HepG2 (cell line): ENCODE measurements around the gene EIF4EBP3. TPM values are rescaled to one million over a fixed set of nuclear protein-coding genes. Genes with fewer than 3 reads are reported as not detected.

Experiments
- NCOA5 ChIP-seq: sonication (generic); formaldehyde crosslinking; IDR thresholded peaks from 2 replicates; pipeline ENCODE4 v1.4.0; 2020; ENCODE audit warnings: missing genetic modification reagents
- NCOR1 ChIP-seq: fragments of 200-600 bp; sonication (generic); IDR thresholded peaks from 2 replicates; pipeline ENCODE4 v1.7.0; 2017; ENCODE audit warnings: antibody characterized with exemption, low read length, borderline replicate concordance
- NFYB ChIP-seq: sonication (generic); formaldehyde crosslinking; IDR thresholded peaks from 2 replicates; pipeline ENCODE4 v1.4.0; 2020; ENCODE audit warnings: missing genetic modification reagents
- NKX3-1 ChIP-seq: sonication (generic); formaldehyde crosslinking; IDR thresholded peaks from 2 replicates; pipeline ENCODE4 v1.5.0; 2020; ENCODE audit warnings: missing genetic modification reagents
- PCBP2 ChIP-seq: fragments of 200-400 bp; formaldehyde crosslinking; optimal IDR thresholded peaks from 2 replicates; pipeline ENCODE3; 2018; ENCODE audit warnings: low read length, low read depth; ENCODE audit not compliant: poor library complexity, severe bottlenecking
- RAD51 ChIP-seq: fragments of 450-650 bp; IDR thresholded peaks from 2 replicates; pipeline ENCODE4 v1.6.1; 2016; ENCODE audit warnings: borderline replicate concordance
- TCF12 ChIP-seq, 2 experiments: fragments of 450-650 bp in 1 of 2; sonication (generic) in 1 of 2; formaldehyde crosslinking in 1 of 2; IDR thresholded peaks; 2 replicates each; pipeline versions ENCODE4 v1.6.1 to v1.8.0; 2017 to 2022; ENCODE audit warnings: antibody characterized with exemption in 1 of 2, mild to moderate bottlenecking in 1 of 2, missing genetic modification reagents in 1 of 2, moderate library complexity in 1 of 2
- ZFP36 ChIP-seq: fragments of 150-350 bp; IDR thresholded peaks from 2 replicates; pipeline ENCODE4 v1.6.1; 2018; ENCODE audit warnings: borderline replicate concordance, low read length, low read depth; ENCODE audit not compliant: partially characterized antibody
- ZNF260 ChIP-seq: sonication (generic); formaldehyde crosslinking; IDR thresholded peaks from 2 replicates; pipeline ENCODE4 v1.4.0; 2020; ENCODE audit warnings: missing genetic modification reagents, low read depth, mild to moderate bottlenecking, borderline replicate concordance
- ZNF331 ChIP-seq: sonication (generic); formaldehyde crosslinking; IDR thresholded peaks from 2 replicates; pipeline ENCODE4 v1.4.0; 2020; ENCODE audit warnings: missing genetic modification reagents
- ZNF550 ChIP-seq: sonication (generic); formaldehyde crosslinking; IDR thresholded peaks from 2 replicates; pipeline ENCODE4 v1.4.0; 2020; ENCODE audit warnings: mild to moderate bottlenecking, missing genetic modification reagents, borderline replicate concordance
- ZNF746 ChIP-seq: sonication (generic); formaldehyde crosslinking; IDR thresholded peaks from 2 replicates; pipeline ENCODE4 v1.8.0; 2022; ENCODE audit warnings: mild to moderate bottlenecking, missing genetic modification reagents
- ZNF850 ChIP-seq: sonication (generic); formaldehyde crosslinking; conservative IDR thresholded peaks from 2 replicates; pipeline ENCODE4 v1.9.0; 2021; ENCODE audit warnings: mild to moderate bottlenecking, missing genetic modification reagents
- ZNF879 ChIP-seq: sonication (generic); formaldehyde crosslinking; IDR thresholded peaks from 2 replicates; pipeline ENCODE4 v1.8.1; 2023; ENCODE audit warnings: missing genetic modification reagents
- polyA plus RNA-seq, 8 experiments: library from polyadenylated mRNA; depleted of rRNA in 3 of 8; stranded (reverse) in 7 of 8; unstranded in 1 of 8; fragments of >200 nt; fragmentation: Illumina TruSeq in 4 of 8; extraction: Trizol in 4 of 8; gene quantifications; 2 replicates each; pipeline versions ENCODE4 v1.2.1 to v1.2.3, GENCODE V29; 2011 to 2016; ENCODE audit warnings: low read depth in 4 of 8, missing spikeins in 1 of 8, mixed read lengths in 1 of 8; ENCODE audit not compliant: insufficient read depth in 1 of 8
- total RNA-seq, 5 experiments: library from RNA; depleted of rRNA; stranded (reverse); fragments of >200 nt; fragmentation: Illumina TruSeq; extraction: Trizol; gene quantifications; 2 replicates each; pipeline ENCODE4 v1.2.3, GENCODE V29; 2016; ENCODE audit warnings: low read depth in 1 of 5
- TF ChIP-seq, protein P1 (sequence below): sonication (generic); formaldehyde crosslinking; IDR thresholded peaks from 2 replicates; pipeline ENCODE4 v1.5.1; 2020; ENCODE audit warnings: mild to moderate bottlenecking, moderate library complexity, missing genetic modification reagents
- TF ChIP-seq, protein P2 (sequence below): sonication (generic); formaldehyde crosslinking; IDR thresholded peaks from 2 replicates; pipeline ENCODE4 v1.5.1; 2020; ENCODE audit warnings: missing genetic modification reagents, mild to moderate bottlenecking, borderline replicate concordance
- TF ChIP-seq, protein P3 (sequence below): sonication (generic); formaldehyde crosslinking; IDR thresholded peaks from 2 replicates; pipeline ENCODE4 v1.5.1; 2020; ENCODE audit warnings: missing genetic modification reagents, mild to moderate bottlenecking, borderline replicate concordance
- TF ChIP-seq, protein P4 (sequence below): sonication (generic); formaldehyde crosslinking; IDR thresholded peaks from 2 replicates; pipeline ENCODE4 v1.8.1; 2023; ENCODE audit warnings: mild to moderate bottlenecking, missing genetic modification reagents
- TF ChIP-seq, protein P5 (sequence below): sonication (generic); formaldehyde crosslinking; IDR thresholded peaks from 2 replicates; pipeline ENCODE4 v1.9.0; 2021; ENCODE audit warnings: missing genetic modification reagents, borderline replicate concordance

Gene EIF4EBP3
- total and polyA plus RNA-seq, 2 of the 13 experiments (the other 11 are each of a cell fraction or from before 2014, with no cell fraction given): 0.61 to 1.7 TPM

DNA sequence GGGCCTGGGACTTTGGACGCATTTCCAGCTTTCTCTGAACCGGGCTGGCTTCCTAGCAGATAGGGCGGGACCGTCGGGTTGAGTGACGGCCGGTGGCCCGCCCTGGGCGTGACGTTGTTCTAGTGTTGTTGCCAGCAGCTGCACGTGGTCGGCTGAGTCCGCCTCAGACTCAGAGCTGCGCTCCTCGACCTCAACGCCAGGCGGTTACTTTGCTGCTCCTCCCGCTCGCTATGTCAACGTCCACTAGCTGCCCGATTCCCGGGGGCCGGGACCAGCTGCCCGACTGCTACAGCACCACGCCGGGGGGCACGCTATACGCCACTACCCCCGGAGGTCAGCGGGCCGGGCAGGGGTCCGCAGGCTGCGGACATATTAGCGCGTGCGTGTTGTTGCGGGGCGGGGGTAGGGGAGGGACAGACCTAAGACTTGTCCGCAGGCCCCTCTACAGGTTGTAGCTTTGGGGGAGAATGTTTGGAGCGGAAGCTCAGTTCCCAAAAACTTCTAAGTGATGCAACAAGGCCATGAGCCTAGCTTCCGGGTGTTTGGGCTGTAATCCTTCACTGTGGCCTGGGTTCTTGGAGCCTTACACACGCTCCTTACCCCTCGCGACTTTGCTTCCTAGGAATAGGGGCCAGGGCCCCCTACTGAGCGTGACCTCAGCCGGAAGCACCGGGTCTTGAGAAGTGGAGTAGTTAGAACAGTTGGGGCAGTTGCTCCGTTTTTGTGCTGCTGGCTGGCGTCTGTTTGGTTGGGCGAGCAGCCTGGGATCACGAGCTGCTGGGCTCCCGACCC, at the start of gene EIF4EBP3 (continued):
- TF ChIP-seq RAD51: peak; percentile 68
- TF ChIP-seq ZNF746: no peak
- TF ChIP-seq TCF12 (IDR thresholded peaks at IDR 0.05): no peak
- TF ChIP-seq TCF12 (CRISPR knock-in tag; IDR thresholded peaks at IDR 0.05): no peak
- TF ChIP-seq, protein P1, sequence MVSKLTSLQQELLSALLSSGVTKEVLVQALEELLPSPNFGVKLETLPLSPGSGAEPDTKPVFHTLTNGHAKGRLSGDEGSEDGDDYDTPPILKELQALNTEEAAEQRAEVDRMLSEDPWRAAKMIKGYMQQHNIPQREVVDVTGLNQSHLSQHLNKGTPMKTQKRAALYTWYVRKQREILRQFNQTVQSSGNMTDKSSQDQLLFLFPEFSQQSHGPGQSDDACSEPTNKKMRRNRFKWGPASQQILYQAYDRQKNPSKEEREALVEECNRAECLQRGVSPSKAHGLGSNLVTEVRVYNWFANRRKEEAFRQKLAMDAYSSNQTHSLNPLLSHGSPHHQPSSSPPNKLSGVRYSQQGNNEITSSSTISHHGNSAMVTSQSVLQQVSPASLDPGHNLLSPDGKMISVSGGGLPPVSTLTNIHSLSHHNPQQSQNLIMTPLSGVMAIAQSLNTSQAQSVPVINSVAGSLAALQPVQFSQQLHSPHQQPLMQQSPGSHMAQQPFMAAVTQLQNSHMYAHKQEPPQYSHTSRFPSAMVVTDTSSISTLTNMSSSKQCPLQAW (CRISPR knock-in tag): 0 out of 2 replicates have a peak, but pooled peaks have one; percentile 64
- no peak for TF ChIP-seq ZNF260 (CRISPR knock-in tag)
- peak; percentile 67 for TF ChIP-seq NKX3-1 (CRISPR knock-in tag)
- TF ChIP-seq PCBP2: no peak
- TF ChIP-seq, protein P2, sequence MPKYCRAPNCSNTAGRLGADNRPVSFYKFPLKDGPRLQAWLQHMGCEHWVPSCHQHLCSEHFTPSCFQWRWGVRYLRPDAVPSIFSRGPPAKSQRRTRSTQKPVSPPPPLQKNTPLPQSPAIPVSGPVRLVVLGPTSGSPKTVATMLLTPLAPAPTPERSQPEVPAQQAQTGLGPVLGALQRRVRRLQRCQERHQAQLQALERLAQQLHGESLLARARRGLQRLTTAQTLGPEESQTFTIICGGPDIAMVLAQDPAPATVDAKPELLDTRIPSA (CRISPR knock-in tag): no peak
- no peak for TF ChIP-seq ZFP36
- peak; percentile 58 for TF ChIP-seq NFYB (CRISPR knock-in tag)
- no peak for TF ChIP-seq NCOA5 (CRISPR knock-in tag)
- TF ChIP-seq, protein P3, sequence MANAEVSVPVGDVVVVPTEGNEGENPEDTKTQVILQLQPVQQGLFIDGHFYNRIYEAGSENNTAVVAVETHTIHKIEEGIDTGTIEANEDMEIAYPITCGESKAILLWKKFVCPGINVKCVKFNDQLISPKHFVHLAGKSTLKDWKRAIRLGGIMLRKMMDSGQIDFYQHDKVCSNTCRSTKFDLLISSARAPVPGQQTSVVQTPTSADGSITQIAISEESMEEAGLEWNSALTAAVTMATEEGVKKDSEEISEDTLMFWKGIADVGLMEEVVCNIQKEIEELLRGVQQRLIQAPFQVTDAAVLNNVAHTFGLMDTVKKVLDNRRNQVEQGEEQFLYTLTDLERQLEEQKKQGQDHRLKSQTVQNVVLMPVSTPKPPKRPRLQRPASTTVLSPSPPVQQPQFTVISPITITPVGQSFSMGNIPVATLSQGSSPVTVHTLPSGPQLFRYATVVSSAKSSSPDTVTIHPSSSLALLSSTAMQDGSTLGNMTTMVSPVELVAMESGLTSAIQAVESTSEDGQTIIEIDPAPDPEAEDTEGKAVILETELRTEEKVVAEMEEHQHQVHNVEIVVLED (CRISPR knock-in tag): peak; percentile 65; the same call in 1 of the 2 replicates
- peak; percentile 59; the same call in 1 of the 2 replicates for TF ChIP-seq ZNF550 (CRISPR knock-in tag)
- 0 out of 2 replicates have a peak, but pooled peaks have one; percentile 13 for TF ChIP-seq ZNF850 (CRISPR knock-in tag)
- TF ChIP-seq, protein P4, sequence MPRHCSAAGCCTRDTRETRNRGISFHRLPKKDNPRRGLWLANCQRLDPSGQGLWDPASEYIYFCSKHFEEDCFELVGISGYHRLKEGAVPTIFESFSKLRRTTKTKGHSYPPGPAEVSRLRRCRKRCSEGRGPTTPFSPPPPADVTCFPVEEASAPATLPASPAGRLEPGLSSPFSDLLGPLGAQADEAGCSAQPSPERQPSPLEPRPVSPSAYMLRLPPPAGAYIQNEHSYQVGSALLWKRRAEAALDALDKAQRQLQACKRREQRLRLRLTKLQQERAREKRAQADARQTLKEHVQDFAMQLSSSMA (CRISPR knock-in tag): 0 out of 2 replicates have a peak, but pooled peaks have one; percentile 11
- TF ChIP-seq ZNF879 (CRISPR knock-in tag): no peak
- TF ChIP-seq ZNF331 (CRISPR knock-in tag): peak; percentile 83
- TF ChIP-seq NCOR1: no peak; the same call in 1 of the 2 replicates
- TF ChIP-seq, protein P5, sequence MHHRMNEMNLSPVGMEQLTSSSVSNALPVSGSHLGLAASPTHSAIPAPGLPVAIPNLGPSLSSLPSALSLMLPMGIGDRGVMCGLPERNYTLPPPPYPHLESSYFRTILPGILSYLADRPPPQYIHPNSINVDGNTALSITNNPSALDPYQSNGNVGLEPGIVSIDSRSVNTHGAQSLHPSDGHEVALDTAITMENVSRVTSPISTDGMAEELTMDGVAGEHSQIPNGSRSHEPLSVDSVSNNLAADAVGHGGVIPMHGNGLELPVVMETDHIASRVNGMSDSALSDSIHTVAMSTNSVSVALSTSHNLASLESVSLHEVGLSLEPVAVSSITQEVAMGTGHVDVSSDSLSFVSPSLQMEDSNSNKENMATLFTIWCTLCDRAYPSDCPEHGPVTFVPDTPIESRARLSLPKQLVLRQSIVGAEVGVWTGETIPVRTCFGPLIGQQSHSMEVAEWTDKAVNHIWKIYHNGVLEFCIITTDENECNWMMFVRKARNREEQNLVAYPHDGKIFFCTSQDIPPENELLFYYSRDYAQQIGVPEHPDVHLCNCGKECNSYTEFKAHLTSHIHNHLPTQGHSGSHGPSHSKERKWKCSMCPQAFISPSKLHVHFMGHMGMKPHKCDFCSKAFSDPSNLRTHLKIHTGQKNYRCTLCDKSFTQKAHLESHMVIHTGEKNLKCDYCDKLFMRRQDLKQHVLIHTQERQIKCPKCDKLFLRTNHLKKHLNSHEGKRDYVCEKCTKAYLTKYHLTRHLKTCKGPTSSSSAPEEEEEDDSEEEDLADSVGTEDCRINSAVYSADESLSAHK (CRISPR knock-in tag): no peak
